ENCODE measurements around the gene VWC2.
"Not testable (repeated sequence)": the region's sequence is repeated elsewhere in the genome, so short reads cannot be mapped to it uniquely, and the experiment has no call there.

Gene VWC2

DNA sequence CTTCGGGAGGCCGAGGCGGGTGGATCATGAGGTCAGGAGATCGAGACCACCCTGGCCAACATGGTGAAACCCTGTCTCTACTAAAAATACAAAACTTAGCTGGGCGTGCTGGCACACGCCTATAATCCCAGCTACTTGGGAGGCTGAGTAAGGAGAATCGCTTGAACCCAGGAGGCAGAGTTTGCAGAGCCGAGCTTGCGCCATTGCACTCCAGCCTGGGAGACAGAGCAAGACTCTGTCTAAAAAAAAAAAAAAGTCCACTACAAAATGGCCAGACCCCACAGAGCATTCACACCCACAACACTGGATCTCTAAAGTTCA, 78.1 kb downstream of the VWC2 start:
- not testable (repeated sequence) for DNase-seq (ENCODE audit: low read depth)

DNA sequence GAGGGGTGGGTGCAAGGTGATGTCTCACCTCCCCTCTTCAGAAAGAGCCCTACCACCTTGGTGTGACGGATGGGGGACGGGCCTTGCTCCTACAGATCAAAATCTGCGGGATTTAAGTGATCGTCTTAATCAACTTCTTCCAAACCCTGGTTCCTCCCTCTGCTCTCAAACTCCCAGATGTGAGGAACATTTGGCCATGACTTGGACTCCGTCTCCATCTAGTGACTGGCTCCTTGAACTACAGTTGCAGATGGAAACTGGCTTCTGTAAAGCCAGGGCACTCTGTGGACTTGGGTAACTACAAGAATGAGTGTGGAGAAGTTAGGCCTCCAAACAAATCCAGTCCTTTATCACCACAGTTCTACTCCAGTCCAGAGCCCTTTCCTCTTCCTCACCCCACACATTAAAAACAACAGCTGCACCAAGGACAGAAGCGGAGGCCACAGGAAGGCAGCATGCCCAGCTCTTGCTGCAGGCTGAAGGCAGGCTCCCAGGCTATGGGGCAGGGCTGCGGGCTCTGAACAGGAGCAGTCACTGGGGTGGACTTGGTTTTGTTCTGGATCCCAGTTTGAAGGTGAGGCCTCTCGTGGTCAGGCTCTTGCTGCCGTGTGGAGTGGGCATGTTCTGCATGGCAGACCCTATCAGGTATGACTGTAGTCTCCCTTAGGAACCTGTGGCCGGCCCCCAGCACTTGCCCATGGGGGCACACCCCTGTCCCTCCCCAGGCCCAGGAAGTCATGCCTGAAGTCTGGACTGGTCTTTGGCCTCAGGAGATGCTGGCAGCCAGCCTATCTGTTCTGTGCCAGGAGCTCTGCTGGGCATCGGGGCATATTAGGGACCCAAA, 79.4 kb downstream of the VWC2 start:
- DNase-seq (ENCODE audit: low read depth) = no peak

DNA sequence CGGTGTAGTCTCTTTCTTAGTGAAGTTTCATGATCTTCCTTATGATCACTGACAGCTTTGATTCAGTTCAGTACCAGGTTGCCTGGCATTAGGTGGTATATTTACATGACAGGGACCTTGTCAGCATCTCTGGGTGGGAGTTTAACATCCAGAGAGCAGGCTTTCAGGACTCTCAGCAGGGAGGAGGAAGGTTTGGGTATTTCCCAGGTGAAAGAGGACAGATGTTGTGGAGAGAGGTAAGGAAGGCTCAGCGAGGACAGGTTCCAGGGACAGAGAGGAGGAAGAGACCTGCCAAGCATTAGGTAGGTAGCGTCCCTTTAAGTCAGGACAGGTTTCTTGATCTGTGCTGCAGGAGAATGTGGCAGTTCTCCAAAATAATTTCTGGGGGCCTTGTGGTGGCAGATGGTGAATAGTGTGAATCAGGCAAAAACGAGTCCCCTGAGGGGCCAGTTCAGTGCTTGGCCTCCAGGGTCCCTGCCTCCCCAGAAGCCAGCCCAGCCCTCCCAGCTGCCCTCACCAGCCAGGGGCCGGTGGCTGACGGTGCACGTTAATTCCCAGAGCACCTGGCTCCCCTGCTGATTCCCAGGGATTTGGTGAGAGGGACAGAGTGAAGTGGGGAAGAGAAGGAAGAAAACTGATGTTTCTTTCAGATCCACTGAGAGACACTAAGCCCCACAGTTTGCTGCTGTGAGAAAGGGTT, 82.0 kb downstream of the VWC2 start:
- DNase-seq (ENCODE audit: low read depth) = no peak

DNA sequence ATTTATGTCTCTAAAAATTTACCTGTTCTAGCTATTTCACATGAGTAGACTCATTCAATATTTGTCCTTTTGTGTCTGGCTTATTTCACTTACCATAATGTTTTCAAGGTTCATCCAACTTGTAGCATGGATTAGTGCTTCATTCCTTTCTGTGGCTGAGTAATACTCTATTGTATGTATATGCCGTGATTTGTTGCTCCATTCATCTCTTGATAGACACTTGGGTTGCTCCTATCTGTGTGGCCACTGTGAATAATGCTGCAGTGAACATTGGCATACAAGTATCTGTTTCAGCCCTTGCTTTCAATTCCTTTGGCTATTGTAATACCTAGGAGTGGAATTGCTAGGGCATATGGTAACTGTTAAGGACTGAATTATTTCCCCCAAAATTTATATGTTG, 86.9 kb downstream of the VWC2 start:
- no peak for DNase-seq (ENCODE audit: low read depth)

DNA sequence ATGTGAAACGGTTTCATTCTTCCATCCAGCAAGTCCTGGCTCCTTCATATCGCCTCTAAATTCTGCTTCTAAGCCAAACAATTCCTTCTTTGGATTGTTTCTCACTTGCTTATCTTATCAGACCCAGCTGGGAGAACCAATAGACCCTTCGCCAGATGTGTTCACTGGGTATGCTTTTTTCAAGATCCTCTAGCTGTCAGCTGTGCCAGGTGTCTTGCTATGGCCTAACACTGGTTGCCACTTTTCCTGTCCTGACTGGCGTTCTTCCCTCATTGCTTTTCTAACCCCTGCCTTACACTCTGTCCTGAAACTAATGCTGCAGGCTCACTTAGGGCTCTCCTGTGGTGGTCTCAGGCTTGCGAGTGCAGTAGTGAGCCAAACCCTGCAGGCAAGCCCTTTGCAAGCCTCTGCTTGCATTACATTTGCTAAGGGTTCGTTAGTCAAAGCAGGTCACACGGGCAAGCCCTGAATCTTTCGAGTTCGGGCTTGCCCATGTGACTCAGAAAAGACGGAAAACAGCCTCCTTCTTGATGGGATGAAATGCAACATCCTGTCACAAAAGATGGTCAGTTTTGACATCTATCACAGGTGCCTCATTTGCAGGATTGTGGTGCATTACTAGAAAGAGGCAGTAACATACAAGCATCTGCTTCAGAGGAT, 92.8 kb downstream of the VWC2 start:
- no peak for DNase-seq (ENCODE audit: low read depth)

DNA sequence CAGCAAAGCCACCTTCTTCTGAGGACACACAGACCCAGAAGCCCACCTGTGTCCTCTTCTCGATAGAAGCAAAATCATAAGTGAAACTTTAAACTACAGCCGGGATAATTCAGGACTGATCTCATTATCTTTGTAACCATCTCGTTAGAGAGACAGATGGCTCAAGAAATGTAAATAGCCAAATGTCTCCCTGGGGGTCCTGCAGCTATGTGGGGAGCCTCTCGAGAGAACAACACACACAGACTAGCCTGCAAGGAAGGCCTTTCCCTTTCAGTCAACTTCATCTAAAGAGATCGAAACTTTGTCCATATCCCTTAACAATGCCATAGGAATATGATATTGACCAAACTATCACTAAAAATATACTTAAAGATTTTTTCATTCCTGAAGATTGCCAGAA, 93.5 kb downstream of the VWC2 start:
- DNase-seq (ENCODE audit: low read depth) = no peak

DNA sequence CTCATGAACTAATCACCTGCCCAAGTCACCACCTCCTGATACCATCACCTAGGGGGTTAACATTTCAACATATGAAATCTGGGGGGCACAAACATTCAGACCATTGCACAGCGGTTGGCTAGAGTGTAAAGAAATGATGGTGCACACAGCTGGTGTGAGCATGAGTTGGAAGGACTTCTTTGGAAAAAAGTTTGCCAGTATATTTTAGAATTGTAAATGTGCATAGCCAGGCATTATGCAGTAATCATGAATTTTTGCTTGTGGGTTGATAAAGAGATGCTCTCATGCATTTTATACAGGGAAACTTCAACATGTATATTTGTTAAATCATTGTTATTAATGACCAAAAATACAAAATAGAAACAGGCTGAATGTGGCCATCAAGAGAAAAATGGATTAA, 100.0 kb downstream of the VWC2 start:
- no peak for DNase-seq (ENCODE audit: low read depth)

DNA sequence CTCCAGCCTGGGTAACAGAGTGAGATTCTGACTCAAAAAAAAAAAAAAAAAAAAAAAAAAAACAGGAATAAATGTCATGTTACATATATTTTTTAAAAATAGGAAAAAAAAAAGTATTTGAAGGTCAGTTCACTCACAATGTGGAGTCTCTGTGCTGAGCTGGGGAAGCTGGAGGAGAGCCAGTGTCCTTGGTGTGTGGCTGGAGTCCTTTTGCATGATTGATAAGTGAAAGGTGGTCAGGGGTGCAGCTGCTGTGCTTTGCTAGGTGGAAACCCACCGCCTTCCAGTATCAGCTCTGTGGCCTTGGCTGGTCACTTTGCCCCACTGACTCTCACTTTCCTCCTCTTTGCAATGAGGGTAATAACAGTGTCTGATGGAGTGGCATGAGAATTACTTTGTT, 101.9 kb downstream of the VWC2 start:
- DNase-seq (ENCODE audit: low read depth) = no peak

DNA sequence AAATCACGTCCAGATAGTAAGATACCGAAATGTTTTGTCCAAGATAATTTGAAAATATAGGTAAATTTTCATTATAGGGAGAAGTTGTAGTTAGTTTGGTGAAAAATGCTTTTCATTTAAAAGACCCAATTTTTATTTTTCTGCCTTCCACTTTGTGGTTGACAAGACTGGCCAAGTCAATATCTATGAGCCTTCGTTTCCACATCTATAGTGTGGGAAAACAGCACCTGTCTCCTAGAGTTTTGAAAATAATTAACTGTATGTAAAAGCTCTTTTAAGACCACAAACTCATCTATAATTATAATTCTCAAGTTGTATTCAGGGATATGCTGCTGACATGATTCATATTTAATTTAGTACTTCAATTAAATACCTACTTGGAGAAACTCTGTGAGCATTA, 102.8 kb downstream of the VWC2 start:
- no peak for DNase-seq (ENCODE audit: low read depth)

DNA sequence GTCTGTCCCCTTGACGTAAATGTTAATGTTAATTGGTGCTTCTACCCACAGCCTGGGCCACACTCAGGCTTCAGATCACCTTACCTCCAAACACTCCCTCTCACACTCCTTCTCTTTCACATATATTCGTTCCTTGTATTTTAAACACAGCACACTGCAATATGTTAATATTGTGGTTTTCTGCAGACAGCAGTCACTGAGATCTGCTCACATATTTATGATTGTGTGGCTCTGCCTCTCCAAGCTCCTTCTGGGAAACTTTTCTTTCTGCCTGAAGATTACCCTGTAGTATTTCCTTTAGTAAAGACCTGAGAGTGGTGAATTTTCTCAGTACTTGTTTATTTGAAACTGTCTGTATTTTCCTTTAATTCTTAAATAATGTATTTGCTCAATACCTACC, 104.7 kb downstream of the VWC2 start:
- DNase-seq (ENCODE audit: low read depth) = no peak

DNA sequence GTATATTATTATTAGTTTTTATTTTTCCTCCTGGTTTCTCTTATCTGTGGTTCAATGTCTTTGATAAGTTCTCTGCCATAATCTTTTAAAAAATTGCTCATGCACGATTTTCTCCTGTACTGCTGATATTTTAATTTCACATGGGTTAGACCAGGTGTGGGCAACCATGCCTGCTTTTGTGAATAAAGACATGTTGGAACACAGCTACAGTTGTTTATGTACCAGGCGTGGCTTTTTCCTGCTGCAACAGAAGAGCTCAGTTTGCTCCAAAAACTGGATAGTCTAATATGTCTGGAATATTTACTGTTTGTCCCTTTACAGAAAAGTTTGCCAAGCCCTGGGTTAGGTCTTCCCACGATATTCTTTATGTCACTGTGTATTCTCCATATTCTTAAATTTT, 105.2 kb downstream of the VWC2 start:
- DNase-seq (ENCODE audit: low read depth) = no peak

DNA sequence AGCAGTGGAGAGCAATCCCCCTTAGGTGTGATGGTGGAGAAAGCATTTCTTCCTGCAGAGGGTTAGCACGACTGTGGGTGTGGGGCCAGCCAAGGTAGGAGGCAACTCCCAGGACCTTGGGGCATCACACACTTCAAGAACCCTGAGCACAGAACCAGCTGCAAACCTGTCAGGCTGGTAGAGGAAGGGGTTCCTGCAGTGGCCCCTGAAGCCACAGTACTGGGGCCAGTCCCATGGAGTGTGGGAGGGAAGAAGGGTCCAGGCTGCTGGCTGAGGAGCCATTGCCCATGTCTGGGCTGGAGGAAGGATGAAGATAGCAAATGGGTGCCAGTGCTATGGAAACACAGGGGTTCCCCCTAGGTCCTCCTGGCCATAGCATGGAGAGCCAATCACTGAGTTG, 110.5 kb downstream of the VWC2 start:
- DNase-seq (ENCODE audit: low read depth) = no peak

DNA sequence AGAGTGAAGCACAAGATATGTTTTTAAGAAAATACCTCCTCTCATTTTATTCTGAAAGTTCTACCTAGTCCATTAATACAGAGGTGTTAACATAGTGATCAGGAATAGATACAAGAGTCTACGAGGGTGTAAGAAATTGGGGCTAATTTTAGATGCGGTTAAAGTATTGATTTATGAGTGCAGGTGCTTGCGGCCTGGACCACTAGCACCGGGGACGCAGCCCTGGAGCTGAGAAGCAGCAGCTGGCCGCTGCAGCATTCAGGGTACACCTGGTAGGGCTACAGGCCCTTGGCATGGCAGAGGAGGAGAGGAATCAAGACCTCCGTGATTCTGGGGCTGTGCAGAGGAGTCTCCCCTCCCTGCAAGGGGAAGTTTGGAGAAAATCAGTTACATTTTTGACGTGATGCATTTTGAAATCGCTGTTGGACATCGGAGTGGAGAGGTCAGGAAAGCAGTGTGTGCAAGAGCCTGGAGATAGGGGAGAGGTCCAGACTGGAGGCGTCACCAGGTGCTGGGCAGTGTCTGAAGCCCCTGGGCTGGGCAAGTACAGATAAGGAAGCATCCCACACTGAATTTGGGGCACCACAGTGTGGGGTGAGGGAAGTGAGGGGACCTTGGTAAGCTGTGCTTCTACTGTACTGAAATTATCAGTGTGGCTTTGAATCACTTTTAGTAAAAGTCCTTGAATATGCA, 112.3 kb downstream of the VWC2 start:
- no peak for DNase-seq (ENCODE audit: low read depth)

DNA sequence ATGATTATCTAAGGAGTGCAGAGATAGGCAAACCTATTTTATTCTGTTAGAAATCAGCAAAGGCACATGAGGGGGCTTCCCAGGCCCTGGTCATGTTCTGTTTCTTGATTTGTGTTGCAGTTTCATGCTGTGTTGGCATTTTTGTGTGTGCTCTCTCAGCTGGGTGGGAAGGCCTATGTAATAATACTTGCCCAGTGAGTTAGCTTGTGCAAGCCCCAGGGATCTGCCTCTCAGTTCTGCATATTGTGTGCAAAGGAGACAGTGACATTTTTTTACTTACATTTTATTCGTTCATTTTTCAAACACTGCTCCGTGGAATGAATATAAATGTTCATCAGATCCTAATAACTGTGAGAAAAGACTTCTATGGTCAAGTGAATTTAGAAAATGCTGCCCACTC, 119.0 kb downstream of the VWC2 start:
- DNase-seq (ENCODE audit: low read depth) = no peak

DNA sequence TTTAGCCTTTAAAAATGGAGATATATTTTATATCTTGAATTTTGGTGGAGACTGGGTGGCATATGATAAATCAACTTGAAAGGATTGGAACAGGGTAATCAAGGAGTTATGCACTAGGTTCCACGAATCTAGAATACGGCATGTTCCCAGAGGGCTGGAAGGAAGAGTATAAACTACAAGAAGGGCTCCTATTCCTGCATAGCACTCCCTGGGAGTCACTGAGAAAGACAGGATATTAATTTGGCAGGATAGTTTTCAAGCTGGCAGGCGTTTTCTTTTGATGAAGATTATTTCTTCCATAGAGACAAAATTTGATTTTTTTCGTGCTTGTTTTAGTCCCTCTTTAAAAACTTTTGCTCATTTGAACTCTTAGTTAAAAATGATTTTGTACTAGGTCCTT, 119.7 kb downstream of the VWC2 start:
- no peak for DNase-seq (ENCODE audit: low read depth)

DNA sequence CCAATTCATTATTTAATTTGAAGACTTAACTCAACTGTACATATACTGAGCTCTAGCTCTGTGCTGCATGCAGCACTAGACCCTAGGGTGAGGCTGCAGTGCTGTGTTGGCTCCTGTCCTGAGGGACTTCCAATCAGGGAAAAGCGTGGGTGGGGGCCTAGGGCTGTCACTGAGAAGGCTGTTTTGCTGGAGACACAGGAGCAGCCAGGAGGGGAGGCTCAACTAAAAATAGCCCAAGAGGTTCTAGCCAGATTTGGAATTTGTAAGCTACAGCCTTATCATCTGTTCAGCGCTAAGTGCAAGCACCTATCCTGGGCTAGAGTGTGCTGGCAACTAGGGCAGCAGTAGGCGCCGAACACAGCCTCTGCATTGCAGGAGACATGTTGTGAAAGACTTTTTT, 121.1 kb downstream of the VWC2 start:
- DNase-seq (ENCODE audit: low read depth) = no peak

DNA sequence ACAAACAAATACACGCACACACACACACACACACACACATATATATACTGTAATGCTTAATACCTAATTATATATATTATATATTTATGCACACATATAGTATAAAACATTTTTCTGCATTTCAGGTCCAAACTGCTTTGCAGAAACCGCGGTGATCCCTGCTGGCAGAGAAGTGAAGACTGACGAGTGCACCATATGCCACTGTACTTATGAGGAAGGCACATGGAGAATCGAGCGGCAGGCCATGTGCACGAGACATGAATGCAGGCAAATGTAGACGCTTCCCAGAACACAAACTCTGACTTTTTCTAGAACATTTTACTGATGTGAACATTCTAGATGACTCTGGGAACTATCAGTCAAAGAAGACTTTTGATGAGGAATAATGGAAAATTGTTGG, 138.5 kb downstream of the VWC2 start:
- DNase-seq (ENCODE audit: low read depth) = no peak

DNA sequence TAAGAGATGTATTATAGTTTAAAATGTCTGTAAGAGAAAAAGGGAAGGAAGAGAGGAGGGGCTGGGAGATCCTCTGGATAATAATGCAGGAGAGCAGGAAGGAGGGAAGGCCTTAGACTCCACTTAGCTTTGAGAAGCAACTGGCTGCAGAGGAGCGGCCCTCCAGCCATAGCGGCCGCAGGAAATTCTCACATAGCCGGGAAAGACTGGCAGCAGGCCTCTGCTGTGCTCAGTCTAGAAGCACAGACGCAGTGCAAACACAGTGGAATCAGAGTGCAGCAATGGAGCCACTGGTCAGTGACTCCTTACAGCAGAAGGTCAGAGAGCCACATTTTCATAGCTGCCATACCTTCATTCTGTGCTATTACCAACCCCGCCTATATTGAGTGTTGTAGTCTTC, 153.3 kb downstream of the VWC2 start:
- no peak for DNase-seq (ENCODE audit: low read depth)

DNA sequence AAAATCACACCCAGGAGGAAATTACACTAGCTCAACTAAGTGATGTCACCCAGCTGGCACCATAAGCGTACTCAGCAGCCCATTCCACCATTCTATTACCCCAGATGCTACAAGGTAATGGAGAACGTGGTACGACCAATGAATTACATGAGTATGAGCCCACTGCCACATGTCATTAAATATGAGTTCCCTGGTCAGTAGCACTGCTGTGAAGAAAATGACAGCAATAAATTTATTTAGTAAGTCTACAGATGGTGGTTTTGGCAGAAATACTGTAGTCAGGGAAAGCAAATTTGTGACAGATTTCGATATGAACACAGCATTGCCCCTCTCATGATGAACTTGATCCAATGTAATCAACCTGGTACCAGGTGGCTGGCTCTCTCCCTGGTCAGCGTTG, 154.2 kb downstream of the VWC2 start:
- DNase-seq (ENCODE audit: low read depth) = no peak

DNA sequence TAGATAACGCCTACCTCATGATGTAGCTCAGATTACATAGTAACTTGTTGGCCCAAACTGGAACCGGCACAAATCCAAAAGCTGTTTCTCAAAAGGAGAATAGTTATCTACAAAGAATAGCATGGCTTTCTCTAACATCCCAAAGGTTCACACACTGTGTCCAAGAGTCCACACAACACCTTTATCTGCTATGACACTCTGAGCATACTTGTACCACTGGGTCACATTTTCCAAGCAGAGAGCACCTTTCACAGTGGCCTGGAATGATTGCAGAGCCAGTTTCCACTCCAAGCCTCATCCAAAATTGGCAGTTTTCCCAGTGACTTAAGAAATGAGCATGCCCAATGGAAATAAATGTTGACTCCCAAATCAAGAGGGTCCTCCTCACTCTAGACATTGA, 155.3 kb downstream of the VWC2 start:
- DNase-seq (ENCODE audit: low read depth) = no peak

DNA sequence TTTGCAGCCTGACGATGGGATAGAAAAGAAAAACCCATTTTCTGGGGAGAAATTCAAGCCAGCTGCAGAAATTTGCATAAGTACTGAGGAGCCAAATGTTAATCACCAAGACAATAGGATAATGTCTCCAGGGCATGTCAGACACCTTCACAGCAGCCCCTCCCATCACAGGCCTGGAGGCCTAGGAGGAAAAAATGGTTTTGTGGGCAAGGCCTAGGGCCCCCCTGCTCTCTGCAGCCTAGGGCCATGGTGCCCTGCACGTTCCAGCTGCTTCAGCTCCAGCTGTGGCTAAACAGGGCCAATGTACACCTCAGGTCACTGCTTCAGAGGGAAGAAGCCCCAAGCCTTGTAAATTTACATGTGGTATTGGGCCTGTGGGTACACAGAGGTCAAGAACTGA, 158.2 kb downstream of the VWC2 start:
- no peak for DNase-seq (ENCODE audit: low read depth)

DNA sequence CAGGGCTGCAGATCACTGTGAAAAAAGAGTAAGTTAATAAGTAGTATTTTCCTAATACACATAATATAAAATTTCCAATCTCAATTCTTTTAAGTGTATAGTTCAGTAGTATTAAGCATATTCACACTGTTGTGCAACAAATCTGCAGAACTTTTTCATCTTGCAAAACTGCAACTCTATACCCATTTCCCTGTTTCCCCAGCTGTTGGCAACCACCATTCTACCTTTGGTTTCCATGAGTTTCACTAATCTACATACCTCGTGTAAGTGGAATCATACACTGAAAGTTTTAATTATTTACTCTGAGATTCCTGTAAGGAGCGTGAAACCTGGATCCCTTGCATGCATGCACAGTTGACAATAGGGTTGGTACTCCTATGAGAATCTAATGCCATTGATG, 164.2 kb downstream of the VWC2 start:
- DNase-seq (ENCODE audit: low read depth) = no peak

All from stimulated activated CD8-positive, alpha-beta memory T cell treated with anti-CD3 and anti-CD28 coated beads, Interleukin-15, amount 100 ng/mL, for 1 hour (primary cell).